Measurements from ENCODE around the gene VDAC1. TPM values are rescaled to one million over a fixed set of nuclear protein-coding genes. Genes with fewer than 3 reads are reported as not detected.

VDAC1 gene
- total RNA-seq, 1 donor from 2014 or later, result 224 TPM

DNA sequence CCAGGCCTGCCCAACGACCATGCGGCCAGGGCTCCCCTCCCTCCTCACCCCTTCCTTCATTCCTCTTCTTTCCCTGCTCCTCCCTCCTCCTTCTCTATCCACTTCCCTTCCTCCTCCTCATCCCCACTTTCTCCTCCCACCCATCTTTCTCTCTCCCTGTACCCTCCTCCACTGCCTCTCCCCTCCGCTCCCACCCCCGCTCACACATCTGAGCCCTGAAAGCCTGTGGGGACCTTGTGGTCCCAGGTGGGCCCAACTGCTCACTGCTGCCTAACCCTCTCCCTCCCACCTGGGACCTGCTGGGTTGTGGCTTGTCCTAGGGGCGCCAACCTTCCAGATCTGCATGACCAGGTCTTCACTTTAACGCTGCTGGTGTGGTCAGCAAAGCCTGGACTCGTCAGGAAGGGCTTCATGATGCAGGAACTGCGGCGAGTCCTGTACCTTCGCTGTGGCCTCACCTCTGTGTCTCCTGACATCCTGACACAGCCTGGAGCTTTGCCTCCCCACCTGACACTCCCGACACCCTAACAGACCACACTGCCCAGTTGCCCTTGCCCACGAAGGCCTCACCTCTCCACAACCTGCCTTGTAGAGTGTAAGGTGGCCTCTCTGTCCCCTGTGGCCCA is 71.0 kb downstream of the VDAC1 start:
- H3K9me3 Mint-ChIP-seq, result peaks cover 2% of the 10 kb centered on the region
- H3K27me3 Mint-ChIP-seq (ENCODE audit: insufficient read depth, low read depth), result peaks cover 5% of the 10 kb centered on the region
- H3K27ac Mint-ChIP-seq, result no peak overlapping the region
- no peaks in the 10 kb centered on the region for H3F3A ChIP-seq (ENCODE audit: low read depth)
- TF ChIP-seq, protein P1, sequence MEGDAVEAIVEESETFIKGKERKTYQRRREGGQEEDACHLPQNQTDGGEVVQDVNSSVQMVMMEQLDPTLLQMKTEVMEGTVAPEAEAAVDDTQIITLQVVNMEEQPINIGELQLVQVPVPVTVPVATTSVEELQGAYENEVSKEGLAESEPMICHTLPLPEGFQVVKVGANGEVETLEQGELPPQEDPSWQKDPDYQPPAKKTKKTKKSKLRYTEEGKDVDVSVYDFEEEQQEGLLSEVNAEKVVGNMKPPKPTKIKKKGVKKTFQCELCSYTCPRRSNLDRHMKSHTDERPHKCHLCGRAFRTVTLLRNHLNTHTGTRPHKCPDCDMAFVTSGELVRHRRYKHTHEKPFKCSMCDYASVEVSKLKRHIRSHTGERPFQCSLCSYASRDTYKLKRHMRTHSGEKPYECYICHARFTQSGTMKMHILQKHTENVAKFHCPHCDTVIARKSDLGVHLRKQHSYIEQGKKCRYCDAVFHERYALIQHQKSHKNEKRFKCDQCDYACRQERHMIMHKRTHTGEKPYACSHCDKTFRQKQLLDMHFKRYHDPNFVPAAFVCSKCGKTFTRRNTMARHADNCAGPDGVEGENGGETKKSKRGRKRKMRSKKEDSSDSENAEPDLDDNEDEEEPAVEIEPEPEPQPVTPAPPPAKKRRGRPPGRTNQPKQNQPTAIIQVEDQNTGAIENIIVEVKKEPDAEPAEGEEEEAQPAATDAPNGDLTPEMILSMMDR (IDR thresholded peaks at IDR 0.05), result no peak
- no peak for TF ChIP-seq EZH2phosphoT487 (IDR thresholded peaks at IDR 0.05)
- TF ChIP-seq EZH2 (IDR thresholded peaks at IDR 0.05), result no peak
- H3K36me3 Mint-ChIP-seq, result no peaks in the 10 kb centered on the region
- peaks cover 4% of the 10 kb centered on the region for H3K4me1 Mint-ChIP-seq
- peaks cover 3% of the 10 kb centered on the region for H3K4me1 ChIP-seq
- H3K4me3 Mint-ChIP-seq, result no peak overlapping the region
- H3K4me2 ChIP-seq, result no peak overlapping the region
- H3K27me3 ChIP-seq, result no peaks in the 10 kb centered on the region
- H4K20me1 ChIP-seq (ENCODE audit: low read depth), result no peaks in the 10 kb centered on the region
- no peak overlapping the region for H2AFZ ChIP-seq (replicated peaks)
- no peak overlapping the region for H3K27ac ChIP-seq
- H3K36me3 ChIP-seq, result no peaks in the 10 kb centered on the region
- no peak overlapping the region for H3K9ac ChIP-seq
- H3K4me3 ChIP-seq, result no peak overlapping the region
- DNase-seq (ENCODE audit: low spot score), result no peak
- no peaks in the 10 kb centered on the region for H3K9me3 ChIP-seq (ENCODE audit: low read depth)
- no peaks in the 10 kb centered on the region for H3K79me2 ChIP-seq (ENCODE audit: low read depth)

DNA sequence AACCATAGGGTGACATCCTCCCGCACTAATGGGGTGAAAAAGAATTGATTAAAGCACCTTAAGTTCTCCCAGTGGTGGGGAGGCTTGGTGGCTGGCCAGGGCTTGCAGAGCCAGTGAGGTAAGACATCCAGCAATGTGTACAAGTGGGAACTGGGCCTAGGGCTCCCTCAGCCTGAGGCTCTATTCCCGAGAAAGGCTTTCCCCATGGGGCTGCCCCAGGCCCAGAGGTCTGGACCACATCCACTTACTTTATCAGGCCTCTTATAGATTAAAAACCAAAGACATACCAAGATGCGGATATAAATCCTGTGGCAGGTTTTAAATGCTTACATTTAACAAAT is 71.6 kb downstream of the VDAC1 start:
- Mint-ChIP-seq H3K4me1 (peaks cover 4% of the 10 kb centered on the region), H3K36me3 (no peaks in the 10 kb centered on the region)
- no peak for TF ChIP-seq EZH2phosphoT487 (IDR thresholded peaks at IDR 0.05)
- no peak for TF ChIP-seq EZH2 (IDR thresholded peaks at IDR 0.05)
- TF ChIP-seq, protein P1 (IDR thresholded peaks at IDR 0.05), result no peak

DNA sequence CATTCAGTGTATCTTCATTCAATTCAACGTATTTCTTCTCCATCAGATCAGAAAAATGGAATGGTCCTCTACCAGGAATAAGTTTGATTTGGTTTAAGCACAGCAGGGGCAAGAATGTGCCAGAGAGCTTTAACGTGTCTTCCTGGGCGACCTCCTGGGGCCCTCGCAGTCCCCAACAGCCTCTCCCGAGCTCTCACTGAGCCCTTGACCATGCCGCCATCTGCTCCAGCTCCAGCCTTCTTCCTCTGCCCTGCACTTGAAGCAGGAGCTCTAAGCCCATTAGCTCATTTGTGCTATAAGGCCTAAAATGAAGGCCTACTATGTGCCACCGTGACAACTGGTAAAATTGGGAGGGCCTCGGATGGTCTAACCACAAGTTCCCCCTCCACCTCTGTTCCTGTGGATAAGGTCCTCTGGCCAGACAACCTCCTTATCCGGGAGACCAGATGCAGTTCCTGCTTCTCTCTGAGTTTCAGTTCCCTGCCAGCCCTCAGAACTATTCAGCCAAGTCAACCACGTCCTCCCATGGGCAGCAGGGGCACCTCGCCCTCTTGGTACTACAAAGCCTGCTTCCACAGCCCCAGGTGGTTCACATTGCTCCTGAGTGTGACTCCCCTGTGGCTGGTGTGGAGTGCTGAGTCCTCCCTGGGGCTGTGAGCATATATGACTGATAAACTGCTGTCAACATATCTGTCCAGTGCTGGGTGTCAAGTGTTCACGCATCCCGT is 72.2 kb downstream of the VDAC1 start:
- peaks cover 5% of the 10 kb centered on the region for H3K27me3 Mint-ChIP-seq (ENCODE audit: insufficient read depth, low read depth)
- Histone ChIP-seq H3K4me2 (no peak overlapping the region), H3K27ac (no peak overlapping the region), H2AFZ (replicated peaks) (no peak overlapping the region), H3K9me3 (ENCODE audit: low read depth) (no peaks in the 10 kb centered on the region), H3K9ac (no peak overlapping the region), H3F3A (ENCODE audit: low read depth) (no peaks in the 10 kb centered on the region), H3K27me3 (no peaks in the 10 kb centered on the region), H3K4me3 (no peak overlapping the region), H3K36me3 (no peaks in the 10 kb centered on the region), H3K4me1 (no peaks in the 10 kb centered on the region), H4K20me1 (ENCODE audit: low read depth) (no peaks in the 10 kb centered on the region), H3K79me2 (ENCODE audit: low read depth) (no peaks in the 10 kb centered on the region)
- H3K9me3 Mint-ChIP-seq, result peaks cover 2% of the 10 kb centered on the region
- no peak for TF ChIP-seq EZH2phosphoT487 (IDR thresholded peaks at IDR 0.05)
- TF ChIP-seq, protein P1 (IDR thresholded peaks at IDR 0.05), result no peak
- TF ChIP-seq EZH2 (IDR thresholded peaks at IDR 0.05), result no peak
- H3K4me3 Mint-ChIP-seq, result no peak overlapping the region
- peaks cover 4% of the 10 kb centered on the region for H3K4me1 Mint-ChIP-seq
- H3K36me3 Mint-ChIP-seq, result no peaks in the 10 kb centered on the region
- no peak for DNase-seq (ENCODE audit: low spot score)
- H3K27ac Mint-ChIP-seq, result no peak overlapping the region

More for the DNA sequence above, 71.6 kb downstream of the VDAC1 start:
- Histone ChIP-seq H3K36me3 (no peaks in the 10 kb centered on the region), H3K4me2 (no peak overlapping the region), H3F3A (ENCODE audit: low read depth) (no peaks in the 10 kb centered on the region), H3K4me3 (no peak overlapping the region), H4K20me1 (ENCODE audit: low read depth) (no peaks in the 10 kb centered on the region), H3K9ac (no peak overlapping the region), H2AFZ (replicated peaks) (no peak overlapping the region), H3K27me3 (no peaks in the 10 kb centered on the region), H3K4me1 (no peaks in the 10 kb centered on the region), H3K27ac (no peak overlapping the region), H3K79me2 (ENCODE audit: low read depth) (no peaks in the 10 kb centered on the region), H3K9me3 (ENCODE audit: low read depth) (no peaks in the 10 kb centered on the region)
- H3K27me3 Mint-ChIP-seq (ENCODE audit: insufficient read depth, low read depth), result peaks cover 5% of the 10 kb centered on the region
- H3K4me3 Mint-ChIP-seq, result no peak overlapping the region
- no peak overlapping the region for H3K27ac Mint-ChIP-seq
- no peak for DNase-seq (ENCODE audit: low spot score)
- H3K9me3 Mint-ChIP-seq, result peaks cover 2% of the 10 kb centered on the region
